Naive thymus-derived CD8-positive, alpha-beta T cell (primary cell): ENCODE results near the gene PPM1L. TPM values are rescaled to one million over a fixed set of nuclear protein-coding genes. Genes with fewer than 3 reads are reported as not detected.
A peak's percentile ranks its signal among the peaks of the same experiment; 100 is the strongest.

Source experiments
- ATAC-seq, 2 donors: fragments of 150-1000 bp; cut with Tn5 transposase in 1 of 2; sonication (Bioruptor Pico), chemical (Tn5 transposase) in 1 of 2; 1 replicate in 1 of 2; 2 replicates in 1 of 2; pipeline ENCODE4 v1.10.0; 2021; ENCODE audit warnings: mild to moderate bottlenecking in 2 of 2, moderate library complexity in 2 of 2
- POLR2A ChIA-PET: fragments of 350-600 bp; sonication (Branson Sonifier 250); formaldehyde crosslinking; loops from one replicate; lab custom pipeline; 2021; ENCODE audit warnings: antibody characterized with exemption; lab: Charles Lee
- DNase-seq, 10 donors: peaks; one replicate each; pipeline versions ENCODE4 v3.0.0 to v3.0.0-alpha.2; 2020 to 2022
- H3K27ac Mint-ChIP-seq, 10 donors: one replicate each; pipeline ENCODE4 v1.8.0; 2020 to 2022; ENCODE audit warnings: mild to moderate bottlenecking in 10 of 10, mixed read lengths in 10 of 10, moderate library complexity in 4 of 10, inconsistent platforms in 1 of 10
- H3K27me3 Mint-ChIP-seq, 5 donors: one replicate each; pipeline ENCODE4 v1.8.0; 2021 to 2022; ENCODE audit warnings: mixed read lengths in 5 of 5
- H3K36me3 Mint-ChIP-seq, 3 donors: one replicate each; pipeline ENCODE4 v1.8.0; 2020 to 2022; ENCODE audit warnings: mixed read lengths in 3 of 3, mild to moderate bottlenecking in 2 of 3, inconsistent platforms in 1 of 3
- H3K4me1 Mint-ChIP-seq, 4 donors: one replicate each; pipeline ENCODE4 v1.8.0; 2021 to 2022; ENCODE audit warnings: mixed read lengths in 4 of 4
- H3K4me3 Mint-ChIP-seq, 10 donors: one replicate each; pipeline ENCODE4 v1.8.0; 2020 to 2022; ENCODE audit warnings: mild to moderate bottlenecking in 10 of 10, mixed read lengths in 10 of 10, moderate library complexity in 6 of 10, inconsistent platforms in 1 of 10
- H3K9me3 Mint-ChIP-seq, 9 donors: one replicate each; pipeline ENCODE4 v1.8.0; 2020 to 2022; ENCODE audit warnings: mixed read lengths in 9 of 9, mild to moderate bottlenecking in 3 of 9, inconsistent platforms in 1 of 9, moderate library complexity in 1 of 9
- polyA plus RNA-seq, 3 donors: library from polyadenylated mRNA; unstranded; fragments of 300-500 nt; fragmentation: Illumina TruSeq; gene quantifications; one replicate each; pipeline ENCODE4 v1.2.3, GENCODE V29; 2021
- total RNA-seq, 8 experiments: library from RNA in 2 of 8; stranded (reverse) in 2 of 8; gene quantifications; one replicate each; pipeline ENCODE4 v1.2.3 and lab custom pipeline; 2021 to 2026

Gene PPM1L
- total and polyA plus RNA-seq, 5 experiments from 2014 or later = 0.46 to 5.9 (median 1.9) TPM

- Mint-ChIP-seq H3K36me3 (no peaks in the 10 kb centered on the region), H3K27me3 (peaks cover 4 to 32% (median 23%) of the 10 kb centered on the region in 5 donors), H3K4me1 (peaks cover 0 to 3% (median 0%) of the 10 kb centered on the region in 4 donors), H3K4me3 (no peak overlapping the region), H3K9me3 (no peaks in the 10 kb centered on the region), H3K27ac (no peak overlapping the region)
- POLR2A ChIA-PET = no interaction called here
- DNase-seq (no peak), ATAC-seq (no peak)
Measured at GRCh38 chr3:160747422-160747821, 8.6 kb upstream of the PPM1L start.

GRCh38 chr3:160748231-160748630 is 7.8 kb upstream of the PPM1L start:
- DNase-seq (no peak), ATAC-seq (no peak)
- Mint-ChIP-seq H3K4me1 (peaks cover 0 to 3% (median 0%) of the 10 kb centered on the region in 4 donors), H3K27ac (no peak overlapping the region), H3K27me3 (peaks cover 0 to 24% (median 16%) of the 10 kb centered on the region in 5 donors), H3K9me3 (no peaks in the 10 kb centered on the region), H3K4me3 (no peak overlapping the region), H3K36me3 (no peaks in the 10 kb centered on the region)
- POLR2A ChIA-PET = no interaction called here

DNA sequence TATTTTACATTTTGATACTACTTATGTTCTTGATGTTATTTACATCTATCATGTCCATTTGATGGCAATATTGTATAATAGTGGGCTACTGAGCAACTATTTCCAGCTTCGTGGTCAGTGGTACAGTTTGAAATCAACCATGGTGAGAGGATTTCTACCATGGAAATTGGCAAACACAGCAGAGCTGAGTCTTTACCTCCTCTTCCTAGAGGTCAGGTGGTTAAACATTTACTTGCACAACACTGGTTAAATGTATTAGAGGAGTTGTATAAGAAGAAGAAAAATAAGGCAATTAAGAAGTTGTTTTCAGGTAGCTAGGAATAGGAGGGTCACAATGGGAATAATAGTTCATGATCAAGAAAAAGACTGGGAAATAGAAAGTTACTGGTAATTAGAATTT is 7.2 kb upstream of the PPM1L start:
- no peak overlapping the region for H3K27ac Mint-ChIP-seq
- H3K4me3 Mint-ChIP-seq = no peak overlapping the region
- POLR2A ChIA-PET = interaction anchor here (0.6 kb wide), 1 partner anchor 12 kb away, joined by 4 read pairs; no protein-coding TSS in a partner anchor
- H3K27me3 Mint-ChIP-seq = peaks cover 0 to 20% (median 14%) of the 10 kb centered on the region in 5 donors
- DNase-seq (no peak), ATAC-seq (no peak)
- no peaks in the 10 kb centered on the region for H3K9me3 Mint-ChIP-seq
- no peaks in the 10 kb centered on the region for H3K36me3 Mint-ChIP-seq
- H3K4me1 Mint-ChIP-seq = peaks cover 0 to 4% (median 2%) of the 10 kb centered on the region in 4 donors

GRCh38 chr3:160753953-160754352 is 2.1 kb upstream of the PPM1L start:
- DNase-seq (no peak), ATAC-seq (no peak)
- peaks cover 17 to 34% (median 32%) of the 10 kb centered on the region in 4 donors for H3K4me1 Mint-ChIP-seq
- POLR2A ChIA-PET = interaction anchor here (1.0 kb wide), 1 partner anchor 9 kb away, joined by 5 read pairs; no protein-coding TSS in a partner anchor
- H3K27ac Mint-ChIP-seq = peak overlapping the region in 6 of 10 donors; percentile 87 to 97 (median 96)
- no peaks in the 10 kb centered on the region for H3K9me3 Mint-ChIP-seq
- H3K36me3 Mint-ChIP-seq = no peaks in the 10 kb centered on the region
- H3K27me3 Mint-ChIP-seq = peaks cover 5 to 12% (median 8%) of the 10 kb centered on the region in 5 donors
- peak overlapping the region; percentile 92 to 99 (median 94) for H3K4me3 Mint-ChIP-seq

DNA sequence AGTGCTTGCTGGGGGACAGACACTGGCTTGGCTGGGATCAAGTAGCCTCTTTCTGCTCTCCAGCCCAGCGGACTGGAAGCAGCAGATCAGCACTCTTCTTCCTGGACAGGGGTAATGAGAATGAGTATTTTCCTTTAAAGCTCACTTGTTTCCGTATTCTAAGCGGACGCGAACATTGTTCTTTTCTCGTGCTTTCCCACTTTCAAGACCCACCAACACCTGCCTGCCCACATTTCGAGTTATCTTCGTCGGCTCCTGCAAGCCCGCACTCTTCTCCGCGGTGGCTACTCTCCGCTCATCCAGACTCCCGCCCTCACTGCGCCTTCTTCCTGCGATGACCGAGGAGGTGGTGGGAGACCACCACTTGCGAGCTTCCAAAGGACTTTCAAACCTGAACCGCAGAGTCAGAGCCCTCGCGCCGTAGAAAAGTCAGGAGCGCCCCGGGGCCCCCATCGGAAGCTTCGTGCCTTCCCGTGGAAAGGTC is 1.6 kb upstream of the PPM1L start:
- DNase-seq (peak in 7 of 10 donors; percentile 0 to 34 (median 18)), ATAC-seq (no peak)
- no peaks in the 10 kb centered on the region for H3K36me3 Mint-ChIP-seq
- H3K4me1 Mint-ChIP-seq = peaks cover 17 to 38% (median 32%) of the 10 kb centered on the region in 4 donors
- no peaks in the 10 kb centered on the region for H3K9me3 Mint-ChIP-seq
- POLR2A ChIA-PET = interaction anchor here (1.0 to 1.2 kb wide), 2 partner anchors 9 to 191 kb away, joined by 5 read pairs; no protein-coding TSS in a partner anchor
- peak overlapping the region; percentile 92 to 99 (median 94) for H3K4me3 Mint-ChIP-seq
- H3K27me3 Mint-ChIP-seq = peaks cover 7 to 16% (median 9%) of the 10 kb centered on the region in 5 donors
- H3K27ac Mint-ChIP-seq = peak overlapping the region; percentile 68 to 98 (median 96)

GRCh38 chr3:160754855-160755747 is 930 bp upstream of the PPM1L start:
- H3K9me3 Mint-ChIP-seq = no peaks in the 10 kb centered on the region
- ATAC-seq (peak; percentile 78 to 81), DNase-seq (peak; percentile 81 to 94 (median 88))
- POLR2A ChIA-PET = interaction anchor here (0.7 to 1.2 kb wide), 7 partner anchors 8 to 305 kb away, joined by 3 to 5 read pairs (median 3); partner anchors contain the start of gene TRIM59
- H3K27me3 Mint-ChIP-seq = peaks cover 7 to 23% (median 13%) of the 10 kb centered on the region in 5 donors
- H3K36me3 Mint-ChIP-seq = peaks cover 0 to 3% (median 0%) of the 10 kb centered on the region in 3 donors
- H3K4me1 Mint-ChIP-seq = peaks cover 17 to 40% (median 32%) of the 10 kb centered on the region in 4 donors
- peak overlapping the region; percentile 92 to 99 (median 94) for H3K4me3 Mint-ChIP-seq
- H3K27ac Mint-ChIP-seq = peak overlapping the region; percentile 68 to 98 (median 96)

GRCh38 chr3:160757233-160758106 is 1.4 kb downstream of the PPM1L start:
- Mint-ChIP-seq H3K27ac (peak overlapping the region in 2 of 10 donors; percentile 5 to 85), H3K4me1 (peaks cover 17 to 40% (median 32%) of the 10 kb centered on the region in 4 donors), H3K36me3 (peaks cover 0 to 8% (median 3%) of the 10 kb centered on the region in 3 donors), H3K9me3 (peaks cover 0 to 2% (median 0%) of the 10 kb centered on the region in 9 donors), H3K4me3 (peak overlapping the region; percentile 92 to 99 (median 94)), H3K27me3 (peaks cover 10 to 43% (median 20%) of the 10 kb centered on the region in 5 donors)
- POLR2A ChIA-PET = no interaction called here
- ATAC-seq (no peak), DNase-seq (peak in 2 of 10 donors; percentile 0 to 20)

- Mint-ChIP-seq H3K36me3 (peaks cover 0 to 9% (median 5%) of the 10 kb centered on the region in 3 donors), H3K27ac (no peak overlapping the region), H3K4me3 (no peak overlapping the region), H3K4me1 (peaks cover 17 to 37% (median 28%) of the 10 kb centered on the region in 4 donors), H3K9me3 (peaks cover 0 to 2% (median 0%) of the 10 kb centered on the region in 9 donors), H3K27me3 (peaks cover 13 to 47% (median 26%) of the 10 kb centered on the region in 5 donors)
- ATAC-seq = no peak
- POLR2A ChIA-PET = no interaction called here
- DNase-seq = no peak
Measured at GRCh38 chr3:160758929-160759577, 3.0 kb downstream of the PPM1L start.

- peaks cover 0 to 11% (median under 1%) of the 10 kb centered on the region in 4 donors for H3K4me1 Mint-ChIP-seq
- H3K27ac Mint-ChIP-seq = no peak overlapping the region
- H3K27me3 Mint-ChIP-seq = peaks cover 8 to 39% (median 21%) of the 10 kb centered on the region in 5 donors
- no peak overlapping the region for H3K4me3 Mint-ChIP-seq
- ATAC-seq (no peak), DNase-seq (no peak)
- H3K36me3 Mint-ChIP-seq = peaks cover 0 to 11% (median 5%) of the 10 kb centered on the region in 3 donors
- POLR2A ChIA-PET = interaction anchor here (1.5 kb wide), 1 partner anchor 9 kb away, joined by 5 read pairs; no protein-coding TSS in a partner anchor
- peaks cover 0 to 2% (median 0%) of the 10 kb centered on the region in 9 donors for H3K9me3 Mint-ChIP-seq
Measured at GRCh38 chr3:160763073-160763472, 7.0 kb downstream of the PPM1L start.

GRCh38 chr3:160765211-160765610 is 9.2 kb downstream of the PPM1L start:
- Mint-ChIP-seq H3K4me3 (no peak overlapping the region), H3K4me1 (no peaks in the 10 kb centered on the region), H3K27me3 (peaks cover 6 to 23% (median 11%) of the 10 kb centered on the region in 5 donors), H3K36me3 (peaks cover 0 to 12% (median 5%) of the 10 kb centered on the region in 3 donors), H3K9me3 (peaks cover 0 to 2% (median 0%) of the 10 kb centered on the region in 9 donors), H3K27ac (no peak overlapping the region)
- POLR2A ChIA-PET = no interaction called here
- no peak for ATAC-seq
- DNase-seq = no peak

GRCh38 chr3:160768031-160768430 is 12.0 kb downstream of the PPM1L start:
- Mint-ChIP-seq H3K27me3 (peaks cover 0 to 6% (median 4%) of the 10 kb centered on the region in 5 donors), H3K36me3 (peaks cover 0 to 6% (median 0%) of the 10 kb centered on the region in 3 donors), H3K4me1 (peaks cover 0 to 1% (median 0%) of the 10 kb centered on the region in 4 donors), H3K9me3 (no peaks in the 10 kb centered on the region), H3K4me3 (no peak overlapping the region), H3K27ac (no peak overlapping the region)
- ATAC-seq (no peak), DNase-seq (no peak)
- POLR2A ChIA-PET = no interaction called here
